ENCODE data around the gene FCHO2. TPM values are rescaled to one million over a fixed set of nuclear protein-coding genes. Genes with fewer than 3 reads are reported as not detected.

FCHO2 gene
- total and polyA plus RNA-seq, 2 donors (not counting 3 experiments of a cell fraction or from before 2014, with no cell fraction given): 12.0 to 25.2 TPM

- FAIRE-seq (no peak), DNase-seq (ENCODE audit: low read depth, low spot score) (no peak)
- ChIA-PET CTCF (interaction anchor here (0.6 kb wide), 1 partner anchor 57 kb away, joined by 3 read pairs; no protein-coding TSS in a partner anchor), POLR2A (no interaction called here)
- H3K4me3 ChIP-seq (replicated peaks in 1 of 3; ENCODE audit: insufficient read depth in 1 of 3, low read depth in 1 of 3, low read length in 3 of 3): no peak overlapping the region
- no peaks in the 10 kb centered on the region for H3K79me2 ChIP-seq (ENCODE audit: control insufficient read depth, insufficient read depth, low read length)
- intact Hi-C loops (cut with micrococcal nuclease): no loop called here
- H3K27me3 ChIP-seq (ENCODE audit: control insufficient read depth in 2 of 2, insufficient read depth in 2 of 2, low read length in 2 of 2): peaks cover 0 to 2% of the 10 kb centered on the region in 2 experiments
- TF ChIP-seq GATA2 (IDR thresholded peaks at IDR 0.05; ENCODE audit: insufficient read depth, insufficient read length, low read depth, low read length) (no peak), POLR2AphosphoS5 (IDR thresholded peaks at IDR 0.05; ENCODE audit: insufficient read depth, low read depth, low read length) (no peak), EZH2 (IDR thresholded peaks at IDR 0.05; ENCODE audit: borderline replicate concordance, low read depth, low read length, severe bottlenecking) (no peak), POLR2A (IDR thresholded peaks at IDR 0.05; ENCODE audit: low read depth, low read length) (no peak), FOS (IDR thresholded peaks at IDR 0.05; ENCODE audit: borderline replicate concordance, insufficient read depth, low read length) (no peak), MYC (IDR thresholded peaks at IDR 0.05; ENCODE audit: low read depth, low read length) (no peak), JUN (IDR thresholded peaks at IDR 0.05; ENCODE audit: borderline replicate concordance, insufficient read depth, insufficient read length, low read depth) (no peak), CTCF (IDR thresholded peaks at IDR 0.05; ENCODE audit: extremely low read depth in 1 of 2, insufficient read depth in 1 of 2, low read depth in 1 of 2, low read length in 2 of 2) (no peak), MAX (IDR thresholded peaks at IDR 0.05; ENCODE audit: insufficient read depth, insufficient read length) (no peak)
- no peak overlapping the region for H3K27ac ChIP-seq (ENCODE audit: insufficient read depth, low read depth, low read length)
- no peaks in the 10 kb centered on the region for H3K36me3 ChIP-seq (ENCODE audit: control insufficient read depth in 2 of 2, extremely low read depth in 1 of 2, insufficient read depth in 2 of 2, low read length in 2 of 2)
- H3K4me2 ChIP-seq (ENCODE audit: insufficient read depth, low read length): no peak overlapping the region
- H2AFZ ChIP-seq (ENCODE audit: low read depth, low read length): no peak overlapping the region
- BruUV-seq (replicated peaks): no TSS peak
- H3K9me3 ChIP-seq (replicated peaks; ENCODE audit: control insufficient read depth, insufficient read depth, low read length): no peaks in the 10 kb centered on the region
- no peaks in the 10 kb centered on the region for H4K20me1 ChIP-seq (replicated peaks; ENCODE audit: control insufficient read depth, extremely low read depth, insufficient read depth, low read length)
- dilution Hi-C loops (cut with MboI; ENCODE audit: extremely low pct_ligation_motif_present, low sequenced_read_pairs): no loop called here
- H3K9ac ChIP-seq (replicated peaks; ENCODE audit: extremely low read depth, insufficient read depth, low read length): no peak overlapping the region
- no peaks in the 10 kb centered on the region for H3K4me1 ChIP-seq (ENCODE audit: control insufficient read depth, extremely low read depth, insufficient read depth, low read length)
- no peaks in the 10 kb centered on the region for H3K9me1 ChIP-seq (replicated peaks; ENCODE audit: control insufficient read depth, extremely low read depth, insufficient read depth, low read length)
Observed at GRCh38 chr5:73114044-73114688, 158.3 kb downstream of the FCHO2 start.
